Pancreas (tissue), 10 donors: ENCODE results near the gene MAG. TPM values are rescaled to one million over a fixed set of nuclear protein-coding genes. Genes with fewer than 3 reads are reported as not detected.

Experiments used
- ATAC-seq, 4 donors: fragments of 200-7000 bp; cut with Tn5 transposase; one replicate each; pipeline versions ENCODE4 v1.8.0 to v1.9.1; 2020; ENCODE audit warnings: mild to moderate bottlenecking in 4 of 4, moderate library complexity in 4 of 4
- DNase-seq, 6 donors: peaks; one replicate each; pipeline ENCODE4 v3.0.0-alpha.2; 2020
- FAIRE-seq: peaks from 2 replicates; lab custom pipeline; 2012; peaks lifted over from hg19 to GRCh38; lab: Jason Lieb, UNC
- H3K27ac ChIP-seq, 4 donors: fragments of 200-600 bp; sonication (generic); 1 replicate in 3 of 4; 2 replicates in 1 of 4; pipeline versions ENCODE4 v1.5.0 to v1.8.0; 2020
- H3K27me3 ChIP-seq, 4 donors: fragments of 200-600 bp; one replicate each; pipeline ENCODE4 v1.8.0; 2021
- H3K36me3 ChIP-seq, 3 donors: fragments of 200-600 bp; sonication (generic) in 1 of 3; one replicate each; pipeline versions ENCODE4 v1.5.0 to v1.8.0; 2020 to 2021
- H3K4me1 ChIP-seq, 3 donors: fragments of 200-600 bp; one replicate each; pipeline ENCODE4 v1.8.0; 2021
- H3K4me3 ChIP-seq, 4 donors: fragments of 200-600 bp; sonication (generic) in 2 of 4; one replicate each; pipeline versions ENCODE4 v1.5.0 to v1.8.0; 2020 to 2021
- H3K9me3 ChIP-seq, 4 donors: fragments of 200-600 bp; one replicate each; pipeline ENCODE4 v1.8.0; 2021
- WGBS, 2 donors: extraction: QIAGEN DNeasy Blood & Tissue Kit; methylation state at CpG; one replicate each; pipeline ENCODE4 v1.1.7; 2013; 5-methylcytosine and 5-hydroxymethylcytosine counted together
- intact Hi-C, 3 donors: fragments of 100-400 bp; cut with DNase I; formaldehyde crosslinking; loops; one replicate each; pipeline versions ENCODE4 v1.11.1 to v1.14.2; 2022
- polyA plus RNA-seq, 2 donors: library from polyadenylated mRNA; stranded (reverse); fragments of 200-250 nt; gene quantifications; one replicate each; pipeline ENCODE4 v1.2.3, GENCODE V29; 2013
- total RNA-seq, 6 donors: library from RNA; stranded (reverse); fragmentation: NEBNext Ultra II Directional in 4 of 6; extraction: Animal tissue kit (Norgen Biotek cat#: 25700) in 4 of 6; gene quantifications; one replicate each; pipeline versions ENCODE4 v1.2.1 to v1.2.4, GENCODE V29; 2021 to 2023
- TF ChIP-seq, protein P1 (sequence below), 4 donors: fragments of 200-600 bp; sonication (generic) in 3 of 4; IDR thresholded peaks; one replicate each; pipeline versions ENCODE4 v1.5.0 to v1.8.0; 2021; ENCODE audit warnings: antibody characterized with exemption in 4 of 4
- donor health status: healthy with polysubstance abuse.
- donor health status: DM: no; HTN: no; CAD: no; lungs with moderate emphysema.
- donor health status: DM: no; HTN: no; CAD: no.
- donor health status: control.
- donor health status: control.
- donor health status: Bipolar disorder and iron deficiency.
- donor health status: DM: yes; HTN: yes; CAD: no.
- donor health status: DM: no; HTN: no; CAD: no.
- donor health status: DM: no; HTN: no; CAD: no.
- donor health status: DM: yes; HTN: yes; CAD: no.

Gene MAG
- total and polyA plus RNA-seq, 8 donors: 0.17 to 0.47 TPM; not detected in 6

- Histone ChIP-seq H3K27me3 (no peaks in the 10 kb centered on the region), H3K4me3 (no peak overlapping the region), H3K4me1 (no peaks in the 10 kb centered on the region), H3K36me3 (no peaks in the 10 kb centered on the region), H3K27ac (no peak overlapping the region), H3K9me3 (no peaks in the 10 kb centered on the region)
- DNase-seq (no peak), FAIRE-seq (no peak), ATAC-seq (no peak)
- WGBS, 2 donors: 62 to 67% methylated on average over 23 of the region's 23 CpGs
- TF ChIP-seq, protein P1, sequence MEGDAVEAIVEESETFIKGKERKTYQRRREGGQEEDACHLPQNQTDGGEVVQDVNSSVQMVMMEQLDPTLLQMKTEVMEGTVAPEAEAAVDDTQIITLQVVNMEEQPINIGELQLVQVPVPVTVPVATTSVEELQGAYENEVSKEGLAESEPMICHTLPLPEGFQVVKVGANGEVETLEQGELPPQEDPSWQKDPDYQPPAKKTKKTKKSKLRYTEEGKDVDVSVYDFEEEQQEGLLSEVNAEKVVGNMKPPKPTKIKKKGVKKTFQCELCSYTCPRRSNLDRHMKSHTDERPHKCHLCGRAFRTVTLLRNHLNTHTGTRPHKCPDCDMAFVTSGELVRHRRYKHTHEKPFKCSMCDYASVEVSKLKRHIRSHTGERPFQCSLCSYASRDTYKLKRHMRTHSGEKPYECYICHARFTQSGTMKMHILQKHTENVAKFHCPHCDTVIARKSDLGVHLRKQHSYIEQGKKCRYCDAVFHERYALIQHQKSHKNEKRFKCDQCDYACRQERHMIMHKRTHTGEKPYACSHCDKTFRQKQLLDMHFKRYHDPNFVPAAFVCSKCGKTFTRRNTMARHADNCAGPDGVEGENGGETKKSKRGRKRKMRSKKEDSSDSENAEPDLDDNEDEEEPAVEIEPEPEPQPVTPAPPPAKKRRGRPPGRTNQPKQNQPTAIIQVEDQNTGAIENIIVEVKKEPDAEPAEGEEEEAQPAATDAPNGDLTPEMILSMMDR (IDR thresholded peaks at IDR 0.05): no peak
- intact Hi-C loops: no loop called here
Observed at GRCh38 chr19:35292421-35293362, 731 bp downstream of the MAG start.

DNA sequence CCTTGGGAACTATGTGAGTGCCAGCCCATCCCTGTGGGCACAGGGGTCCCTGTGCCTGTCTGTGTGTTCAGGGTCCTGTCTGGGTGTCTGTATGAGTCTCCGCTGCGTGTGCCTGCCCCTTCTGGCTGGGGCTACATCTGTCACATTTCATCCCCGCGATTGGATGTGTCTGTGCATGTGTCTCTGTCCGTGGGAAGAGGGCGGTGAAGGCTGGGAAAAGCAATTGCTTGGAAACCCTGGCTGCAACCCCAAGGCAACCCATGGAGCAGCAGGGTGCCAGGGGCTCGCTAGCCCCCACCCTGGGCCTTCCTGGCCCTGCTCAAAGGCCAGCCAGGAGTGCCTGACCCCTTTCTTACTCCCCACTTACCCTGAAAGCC lies 1.4 kb downstream of the MAG start:
- Histone ChIP-seq H3K4me1 (no peaks in the 10 kb centered on the region), H3K9me3 (no peaks in the 10 kb centered on the region), H3K27me3 (no peaks in the 10 kb centered on the region), H3K27ac (no peak overlapping the region), H3K36me3 (no peaks in the 10 kb centered on the region), H3K4me3 (no peak overlapping the region)
- DNase-seq (no peak), ATAC-seq (no peak), FAIRE-seq (no peak)
- intact Hi-C loops: no loop called here
- 39 to 43% methylated on average over 7 of the region's 7 CpGs for WGBS, 2 donors
- TF ChIP-seq, protein P1 (IDR thresholded peaks at IDR 0.05): no peak

- TF ChIP-seq, protein P1 (IDR thresholded peaks at IDR 0.05): no peak
- Histone ChIP-seq H3K27me3 (no peaks in the 10 kb centered on the region), H3K4me1 (no peaks in the 10 kb centered on the region), H3K27ac (no peak overlapping the region), H3K36me3 (no peaks in the 10 kb centered on the region), H3K9me3 (no peaks in the 10 kb centered on the region), H3K4me3 (no peak overlapping the region)
- no peak for FAIRE-seq
- intact Hi-C loops: no loop called here
- WGBS, 2 donors: 35 to 47% methylated on average over 17 of the region's 17 CpGs
- ATAC-seq: no peak
- no peak for DNase-seq
Observed at GRCh38 chr19:35293808-35294207, 1.8 kb downstream of the MAG start.

DNA sequence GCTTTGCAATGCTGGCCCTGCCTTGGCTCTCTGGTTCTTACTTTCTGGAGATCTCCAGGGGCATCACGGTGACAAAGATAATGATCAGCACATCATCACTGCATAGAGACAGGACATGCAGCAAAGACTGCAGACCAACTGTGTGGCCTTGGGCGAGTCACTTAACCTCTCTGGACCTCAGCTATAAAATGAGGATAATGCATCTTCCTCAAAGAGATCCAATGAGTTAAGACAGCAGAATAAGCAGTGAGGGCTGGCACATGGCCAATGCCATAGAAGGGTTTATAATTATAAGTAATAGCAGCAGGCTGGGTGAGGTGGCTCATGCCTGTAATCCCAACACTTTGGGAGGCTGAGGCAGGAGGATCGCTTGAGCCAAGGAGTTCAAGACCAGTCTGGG lies 2.4 kb downstream of the MAG start:
- Histone ChIP-seq H3K4me3 (no peak overlapping the region), H3K36me3 (no peaks in the 10 kb centered on the region), H3K4me1 (no peaks in the 10 kb centered on the region), H3K27me3 (no peaks in the 10 kb centered on the region), H3K9me3 (no peaks in the 10 kb centered on the region), H3K27ac (no peak overlapping the region)
- ATAC-seq: no peak
- no peak for FAIRE-seq
- 65 to 73% methylated on average over 3 of the region's 3 CpGs for WGBS, 2 donors
- no peak for DNase-seq
- TF ChIP-seq, protein P1 (IDR thresholded peaks at IDR 0.05): no peak
- intact Hi-C loops: no loop called here
